ENCODE measurements around the gene SERTM2. TPM values are rescaled to one million over a fixed set of nuclear protein-coding genes. Genes with fewer than 3 reads are reported as not detected.

SERTM2 gene
- total and polyA plus RNA-seq, 7 donors, result 0.12 to 4.1 (median 1.7) TPM; not detected in 1

DNA sequence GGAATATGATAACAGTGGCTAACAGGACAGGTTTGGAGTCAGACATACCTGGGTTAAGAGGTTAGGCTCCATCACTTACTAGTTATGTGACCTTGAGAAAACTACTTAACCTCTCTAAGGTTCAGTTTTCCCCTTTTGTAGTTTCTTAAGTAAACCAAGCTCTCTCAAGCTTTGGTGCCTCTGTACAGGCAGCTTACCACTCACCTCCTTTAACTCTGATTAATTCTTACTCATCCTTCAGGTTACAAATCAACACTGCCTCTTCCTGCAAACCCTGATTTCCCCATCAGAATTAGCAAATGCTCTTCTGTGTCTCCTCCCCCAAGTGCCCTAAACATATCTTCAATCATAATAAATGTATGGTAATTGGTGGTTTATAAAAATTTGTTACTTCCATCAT lies 3.5 kb upstream of the SERTM2 start:
- no peak overlapping the region for H3K4me3 ChIP-seq
- TF ChIP-seq POLR2AphosphoS5 (IDR thresholded peaks at IDR 0.05) (no peak), EP300 (IDR thresholded peaks at IDR 0.05) (no peak), POLR2A (IDR thresholded peaks at IDR 0.05) (no peak), CTCF (IDR thresholded peaks at IDR 0.05) (no peak)
- no peak for DNase-seq
- intact Hi-C loops (cut with DNase I), result no loop called here
- no peaks in the 10 kb centered on the region for H3K27me3 ChIP-seq
- H3K27ac ChIP-seq, result no peak overlapping the region
- no peaks in the 10 kb centered on the region for H3K9me3 ChIP-seq
- no peaks in the 10 kb centered on the region for H3K4me1 ChIP-seq
- H3K36me3 ChIP-seq, result no peaks in the 10 kb centered on the region

- no peak for TF ChIP-seq EP300 (IDR thresholded peaks at IDR 0.05)
- TF ChIP-seq POLR2A (IDR thresholded peaks at IDR 0.05), result no peak
- Histone ChIP-seq H3K9me3 (no peaks in the 10 kb centered on the region), H3K27me3 (no peaks in the 10 kb centered on the region), H3K27ac (no peak overlapping the region), H3K4me3 (no peak overlapping the region), H3K4me1 (no peaks in the 10 kb centered on the region), H3K36me3 (no peaks in the 10 kb centered on the region)
- no peak for DNase-seq
- intact Hi-C loops (cut with DNase I), result no loop called here
Observed at GRCh38 chrX:111515298-111515697, 3.9 kb downstream of the SERTM2 start.

GRCh38 chrX:111518667-111519066 lies 7.2 kb downstream of the SERTM2 start:
- WGBS, 2 donors, result 82 to 85% methylated on average over 5 of the region's 5 CpGs
- Histone ChIP-seq H3K9me3 (no peaks in the 10 kb centered on the region), H3K27me3 (no peaks in the 10 kb centered on the region), H3K4me1 (no peaks in the 10 kb centered on the region), H3K4me3 (no peak overlapping the region), H3K27ac (no peak overlapping the region), H3K36me3 (no peaks in the 10 kb centered on the region)
- intact Hi-C loops (cut with DNase I), result no loop called here
- TF ChIP-seq EP300 (IDR thresholded peaks at IDR 0.05) (no peak), POLR2AphosphoS5 (IDR thresholded peaks at IDR 0.05) (no peak), POLR2A (IDR thresholded peaks at IDR 0.05) (no peak), CTCF (IDR thresholded peaks at IDR 0.05) (no peak)
- DNase-seq, result no peak

DNA sequence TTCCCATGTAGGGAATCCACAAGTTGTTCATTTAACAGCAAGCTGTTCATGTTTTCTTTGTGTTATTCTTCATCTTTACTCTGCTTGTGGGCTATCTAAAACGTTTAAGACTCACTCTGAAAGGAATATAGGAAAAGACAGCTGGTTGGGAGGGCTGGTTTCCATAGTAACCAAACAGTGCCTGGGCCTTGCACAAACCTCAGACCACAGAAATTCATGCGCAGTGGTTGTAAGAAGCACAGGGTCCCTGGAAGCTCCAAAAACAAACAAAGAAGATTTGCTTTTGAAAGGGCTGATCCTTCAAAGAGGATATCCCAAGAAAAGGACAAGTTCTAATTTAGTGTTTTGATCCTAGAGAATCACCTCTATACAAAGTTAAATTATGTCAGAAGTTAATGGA lies 7.8 kb downstream of the SERTM2 start:
- Histone ChIP-seq H3K27me3 (no peaks in the 10 kb centered on the region), H3K4me1 (no peaks in the 10 kb centered on the region), H3K27ac (no peak overlapping the region), H3K36me3 (no peaks in the 10 kb centered on the region), H3K9me3 (no peaks in the 10 kb centered on the region), H3K4me3 (no peak overlapping the region)
- DNase-seq, result no peak
- TF ChIP-seq POLR2A (IDR thresholded peaks at IDR 0.05) (no peak), EP300 (IDR thresholded peaks at IDR 0.05) (no peak), POLR2AphosphoS5 (IDR thresholded peaks at IDR 0.05) (no peak), CTCF (IDR thresholded peaks at IDR 0.05) (no peak)
- intact Hi-C loops (cut with DNase I), result no loop called here
- 7 to 16% methylated on average over 2 of the region's 2 CpGs for WGBS, 2 donors

- DNase-seq, result no peak
- no peaks in the 10 kb centered on the region for H3K27me3 ChIP-seq
- H3K36me3 ChIP-seq, result no peaks in the 10 kb centered on the region
- no peak overlapping the region for H3K27ac ChIP-seq
- no peaks in the 10 kb centered on the region for H3K4me1 ChIP-seq
- H3K4me3 ChIP-seq, result no peak overlapping the region
- H3K9me3 ChIP-seq, result no peaks in the 10 kb centered on the region
- TF ChIP-seq CTCF (IDR thresholded peaks at IDR 0.05) (no peak), POLR2A (IDR thresholded peaks at IDR 0.05) (no peak), EP300 (IDR thresholded peaks at IDR 0.05) (no peak), POLR2AphosphoS5 (IDR thresholded peaks at IDR 0.05) (no peak)
- intact Hi-C loops (cut with DNase I), result no loop called here
Observed at GRCh38 chrX:111520506-111520905, 9.1 kb downstream of the SERTM2 start.
